T-helper 22 cell (primary cell): ENCODE measurements around the gene CDH9.
"Not testable (repeated sequence)": the region's sequence is repeated elsewhere in the genome, so short reads cannot be mapped to it uniquely, and the experiment has no call there.

ENCODE experiments used
- DNase-seq: peaks from one replicate; pipeline ENCODE4 v3.0.0-alpha.2; 2020; ENCODE audit warnings: low read depth

The CDH9 gene

DNA sequence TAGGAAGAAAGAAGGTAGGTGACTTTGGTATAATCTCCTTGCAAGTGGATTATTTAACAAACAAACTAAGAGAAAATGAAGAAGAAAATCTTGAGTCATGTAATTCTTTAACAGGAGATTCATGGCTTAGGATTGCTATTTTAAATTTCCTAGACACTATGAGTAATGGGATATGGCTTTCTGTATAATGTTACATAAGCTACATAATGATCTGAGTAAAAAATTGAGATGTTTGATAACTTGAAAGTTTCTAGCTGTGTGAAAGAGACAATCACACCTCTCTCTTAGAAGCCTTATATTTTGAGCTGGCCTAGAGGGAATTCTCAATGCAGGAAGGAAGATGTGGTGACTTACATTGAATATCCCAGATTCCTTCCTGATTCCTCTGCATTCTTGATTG is 92.5 kb downstream of the CDH9 start:
- no peak for DNase-seq

- no peak for DNase-seq
Observed at GRCh38 chr5:26942481-26942880, 95.9 kb downstream of the CDH9 start.

DNA sequence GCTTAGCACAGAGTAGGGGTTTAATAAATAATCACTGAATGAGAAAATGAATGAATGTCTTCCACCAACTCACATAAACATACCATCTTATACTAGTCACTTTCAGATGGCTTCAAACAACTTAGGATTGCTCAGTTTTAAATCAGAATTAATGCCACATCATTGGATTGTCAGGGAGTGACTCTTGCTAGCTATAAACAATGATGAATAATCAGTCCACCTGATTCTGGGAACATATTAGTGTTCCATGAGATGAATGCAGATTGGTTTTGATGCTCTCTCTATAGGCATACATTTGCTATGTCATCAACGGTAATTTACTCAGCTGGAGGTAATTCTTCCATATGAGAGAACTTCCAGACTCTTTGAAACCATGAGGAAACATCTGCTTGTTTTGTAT is 97.4 kb downstream of the CDH9 start:
- DNase-seq: no peak

GRCh38 chr5:26932238-26932637 is 106.1 kb downstream of the CDH9 start:
- DNase-seq: no peak

- no peak for DNase-seq
Observed at GRCh38 chr5:26921439-26921838, 116.9 kb downstream of the CDH9 start.

DNA sequence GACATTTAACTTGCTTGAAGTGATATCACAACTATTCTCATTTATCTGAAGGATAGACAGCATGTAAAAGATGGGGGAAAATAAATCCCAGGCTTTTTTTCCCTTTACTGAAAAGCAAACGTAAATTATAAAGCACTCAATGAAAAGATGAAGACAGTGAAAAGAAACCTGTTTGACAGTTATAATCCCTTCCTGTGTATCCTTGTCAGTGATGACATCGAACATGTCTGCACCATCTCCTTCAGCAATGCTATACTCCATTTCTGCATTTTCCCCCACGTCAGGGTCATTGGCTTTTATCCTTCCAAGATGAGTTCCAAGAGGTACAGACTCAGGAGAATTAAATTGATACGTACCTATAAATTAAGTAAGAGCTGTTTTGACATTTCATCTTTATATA is 134.9 kb downstream of the CDH9 start:
- no peak for DNase-seq

GRCh38 chr5:26894719-26895263 is 143.6 kb downstream of the CDH9 start:
- no peak for DNase-seq

GRCh38 chr5:26893078-26893477 is 145.3 kb downstream of the CDH9 start:
- DNase-seq: no peak

GRCh38 chr5:26889815-26890214 is 148.6 kb downstream of the CDH9 start:
- no peak for DNase-seq

DNA sequence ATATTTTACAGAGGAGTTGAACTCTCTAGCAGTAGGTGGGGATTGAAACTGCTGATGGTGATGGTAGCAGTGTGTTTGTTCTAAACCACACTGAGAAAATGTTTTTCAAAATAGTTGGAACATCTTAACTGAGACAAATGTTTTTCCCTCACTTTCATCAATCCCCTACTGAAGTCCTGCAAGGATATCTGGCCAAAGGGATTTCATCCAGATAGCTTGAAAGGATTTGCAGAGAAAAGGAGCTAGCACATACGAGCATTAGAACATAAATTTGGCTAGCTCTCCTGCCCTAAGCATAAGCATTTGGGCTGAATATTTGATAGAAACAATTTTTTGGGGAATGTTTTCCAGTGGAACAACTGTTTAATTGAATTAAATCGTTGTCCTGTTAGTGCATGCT is 153.9 kb downstream of the CDH9 start:
- no peak for DNase-seq

DNA sequence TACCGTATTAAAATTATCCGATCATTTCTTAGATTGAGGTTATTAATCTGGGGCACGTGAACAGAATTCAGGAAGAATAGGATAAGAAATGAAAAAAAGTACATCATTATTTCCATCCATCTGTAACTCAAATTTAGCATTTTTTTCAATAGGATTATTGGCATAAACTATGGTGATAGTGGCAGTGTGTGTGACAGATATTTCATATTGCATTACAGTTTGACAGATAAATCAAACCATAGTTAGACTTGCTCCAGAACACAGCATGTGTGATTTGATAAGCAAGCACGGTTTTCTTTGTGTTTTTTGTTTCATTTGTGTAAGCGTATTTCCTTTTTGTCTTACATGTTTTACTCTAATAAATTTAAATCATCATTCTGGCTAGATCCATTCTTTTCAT is 155.0 kb downstream of the CDH9 start:
- no peak for DNase-seq

GRCh38 chr5:26881901-26882300 is 156.5 kb downstream of the CDH9 start:
- DNase-seq: no peak

- DNase-seq: no peak
Observed at GRCh38 chr5:26877154-26877553, 161.2 kb downstream of the CDH9 start.

GRCh38 chr5:26872337-26872736 is 166.0 kb downstream of the CDH9 start:
- DNase-seq: no peak

- no peak for DNase-seq
Observed at GRCh38 chr5:26869781-26870180, 168.6 kb downstream of the CDH9 start.

GRCh38 chr5:26868504-26868903 is 169.9 kb downstream of the CDH9 start:
- no peak for DNase-seq

DNA sequence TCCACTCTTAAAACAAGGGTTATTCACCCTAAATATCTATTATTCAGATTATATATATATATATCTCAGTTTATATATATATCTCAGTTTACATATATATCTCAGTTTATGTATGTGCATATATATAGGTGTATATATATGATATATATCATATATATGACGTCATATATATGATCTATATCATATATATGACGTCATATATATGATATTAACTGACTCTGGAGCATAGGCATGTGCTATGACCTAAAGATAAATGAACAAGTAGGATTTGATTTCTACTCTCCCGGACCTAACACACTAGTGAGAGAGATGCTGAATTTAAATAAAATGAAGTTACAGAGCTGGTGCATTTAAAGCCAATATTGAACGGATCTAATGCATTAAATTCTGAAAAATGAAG is 174.3 kb downstream of the CDH9 start:
- DNase-seq: no peak

- no peak for DNase-seq
Observed at GRCh38 chr5:26856238-26856637, 182.1 kb downstream of the CDH9 start.

DNA sequence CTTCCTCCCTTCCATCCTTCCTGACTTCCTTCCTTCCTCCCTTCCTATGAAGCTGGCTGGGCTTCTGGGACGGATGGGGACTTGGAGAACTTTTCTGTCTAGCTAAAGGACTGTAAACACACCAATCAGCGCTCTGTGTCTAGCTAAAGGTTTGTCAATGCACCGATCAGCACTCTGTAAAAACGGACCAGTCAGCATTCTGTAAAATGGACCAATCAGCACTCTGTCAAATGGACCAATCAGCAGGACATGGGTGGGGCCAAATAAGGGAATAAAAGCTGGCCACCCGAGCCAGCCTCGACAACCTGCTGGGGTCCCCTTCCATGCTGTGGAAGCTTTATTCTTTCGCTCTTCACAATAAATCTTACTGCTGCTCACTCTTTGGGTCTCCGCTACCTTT is 185.9 kb downstream of the CDH9 start:
- not testable (repeated sequence) for DNase-seq

- DNase-seq: no peak
Observed at GRCh38 chr5:26847041-26847736, 191.2 kb downstream of the CDH9 start.

GRCh38 chr5:26843677-26844076 is 194.7 kb downstream of the CDH9 start:
- DNase-seq: no peak

- no peak for DNase-seq
Observed at GRCh38 chr5:26833596-26833995, 204.8 kb downstream of the CDH9 start.
